ENCODE data around the gene MAD1L1. TPM values are rescaled to one million over a fixed set of nuclear protein-coding genes. Genes with fewer than 3 reads are reported as not detected.

Gene MAD1L1
- total and polyA plus RNA-seq, 4 donors = 29.3 to 44.1 (median 35.8) TPM

DNA sequence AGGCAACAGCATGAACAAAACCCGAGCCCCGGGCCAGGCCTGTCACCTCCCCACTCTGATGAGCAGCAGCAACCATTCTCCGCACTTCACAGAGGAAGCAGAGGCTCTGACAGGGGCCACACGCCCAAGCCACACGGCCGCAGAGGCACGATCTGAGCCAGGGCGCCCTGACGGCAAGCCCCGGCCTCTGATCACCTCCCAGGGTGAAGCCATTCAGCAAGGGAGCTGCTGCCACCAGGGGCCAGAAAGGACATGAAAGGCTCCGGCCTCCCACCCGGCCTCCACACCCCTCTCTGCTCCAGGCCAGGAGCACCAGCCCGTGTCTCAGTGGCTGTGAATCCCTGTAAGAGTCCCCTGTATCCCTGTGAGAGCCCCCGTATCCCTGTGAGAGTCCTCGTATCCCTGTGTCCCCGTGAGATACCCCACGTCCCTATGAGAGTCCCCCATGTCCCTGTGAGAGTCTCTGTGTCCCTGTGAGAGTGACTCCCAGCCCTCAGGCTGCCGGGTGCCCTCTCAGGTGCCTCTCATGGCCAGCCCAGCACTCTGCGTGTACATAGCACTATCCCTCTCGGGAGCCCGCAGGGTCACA, 187.8 kb downstream of the MAD1L1 start:
- Histone ChIP-seq H3K27me3 (ENCODE audit: control insufficient read depth, insufficient read depth, low read length) (no peaks in the 10 kb centered on the region), H3K9me3 (ENCODE audit: control insufficient read depth, insufficient read depth, low read length) (peaks cover 1% of the 10 kb centered on the region), H3K36me3 (ENCODE audit: control insufficient read depth, insufficient read depth, low read length) (peaks cover 43% of the 10 kb centered on the region), H3K4me1 (ENCODE audit: control insufficient read depth, insufficient read depth, low read length) (peaks cover 58% of the 10 kb centered on the region), H3K4me3 (ENCODE audit: low read depth, low read length) (no peak overlapping the region), H3K27ac (ENCODE audit: low read depth, low read length) (no peak overlapping the region)
- DNase-seq (ENCODE audit: low read depth in 4 of 6, low spot score in 6 of 6) = no peak
- 89% methylated on average over 21 of the region's 21 CpGs for WGBS (ENCODE audit: insufficient coverage)

DNA sequence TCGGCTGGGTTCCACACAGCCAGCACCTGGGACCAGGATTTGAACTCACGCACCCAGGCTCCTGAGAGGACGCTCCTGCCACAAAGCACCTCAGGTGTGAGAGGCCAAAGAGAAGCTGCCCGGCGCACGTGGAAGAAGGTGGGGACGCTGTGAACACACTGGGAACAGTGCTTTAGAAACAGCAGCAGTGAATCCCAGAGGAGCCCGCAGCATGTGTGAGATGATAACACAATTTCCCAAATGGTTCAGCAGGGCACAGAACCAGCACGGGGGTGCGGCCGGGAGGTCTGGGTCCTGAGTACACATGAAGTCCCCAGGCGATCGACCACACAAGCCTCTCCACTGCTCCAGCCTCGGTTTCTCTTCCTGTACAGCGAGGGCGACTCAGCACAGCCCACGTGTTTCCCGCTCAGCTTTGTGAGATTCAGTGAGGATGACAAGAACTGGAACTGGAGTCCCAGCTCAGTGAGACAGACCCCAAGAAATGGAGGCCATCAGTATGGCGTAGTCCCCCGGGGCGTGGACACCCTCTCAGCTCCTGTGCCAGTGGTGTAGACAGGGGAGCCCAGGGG, 188.3 kb downstream of the MAD1L1 start:
- Histone ChIP-seq H3K4me1 (ENCODE audit: control insufficient read depth, insufficient read depth, low read length) (peaks cover 53% of the 10 kb centered on the region), H3K36me3 (ENCODE audit: control insufficient read depth, insufficient read depth, low read length) (peaks cover 41% of the 10 kb centered on the region), H3K27ac (ENCODE audit: low read depth, low read length) (no peak overlapping the region), H3K27me3 (ENCODE audit: control insufficient read depth, insufficient read depth, low read length) (no peaks in the 10 kb centered on the region), H3K9me3 (ENCODE audit: control insufficient read depth, insufficient read depth, low read length) (peaks cover 1% of the 10 kb centered on the region), H3K4me3 (ENCODE audit: low read depth, low read length) (no peak overlapping the region)
- DNase-seq (ENCODE audit: low read depth in 4 of 6, low spot score in 6 of 6) = no peak
- WGBS (ENCODE audit: insufficient coverage) = 98% methylated on average over 21 of the region's 21 CpGs

DNA sequence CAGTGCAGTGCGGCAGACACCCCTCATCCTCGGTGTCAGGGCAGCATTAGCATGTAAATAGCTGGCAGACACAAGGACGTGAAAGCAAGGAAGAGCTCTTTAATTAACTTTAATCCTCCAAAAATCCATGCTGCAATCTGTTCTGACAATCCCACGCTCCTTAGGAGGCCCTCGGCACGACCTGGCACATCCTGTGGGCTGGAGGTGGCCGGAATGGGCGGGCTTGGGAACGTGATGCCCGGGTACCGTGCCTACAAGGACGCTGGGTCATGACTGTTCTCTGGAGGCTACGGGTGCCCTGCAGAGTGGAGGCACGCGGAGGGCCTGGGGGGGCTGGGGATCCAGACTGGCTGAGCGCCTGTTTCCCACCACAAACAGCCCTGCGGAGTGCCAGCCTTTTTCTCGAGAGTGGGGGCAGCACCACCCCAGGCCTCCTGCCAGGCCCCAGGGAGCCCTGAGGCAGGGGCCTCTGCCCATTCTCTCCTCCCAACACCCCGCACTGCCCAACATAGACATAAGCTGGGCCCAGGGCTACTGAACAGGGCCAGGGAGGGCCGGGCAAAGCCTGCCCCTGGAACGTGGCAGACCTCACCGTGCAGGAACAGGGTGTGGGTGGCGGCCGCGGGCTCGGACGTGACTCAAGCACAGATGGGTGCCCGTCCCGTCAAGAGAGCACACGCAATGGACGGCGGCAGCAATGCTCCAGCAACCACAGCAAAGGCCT, 189.3 kb downstream of the MAD1L1 start:
- Histone ChIP-seq H3K27me3 (ENCODE audit: control insufficient read depth, insufficient read depth, low read length) (no peaks in the 10 kb centered on the region), H3K9me3 (ENCODE audit: control insufficient read depth, insufficient read depth, low read length) (peaks cover 1% of the 10 kb centered on the region), H3K27ac (ENCODE audit: low read depth, low read length) (no peak overlapping the region), H3K4me1 (ENCODE audit: control insufficient read depth, insufficient read depth, low read length) (peaks cover 49% of the 10 kb centered on the region), H3K4me3 (ENCODE audit: low read depth, low read length) (no peak overlapping the region), H3K36me3 (ENCODE audit: control insufficient read depth, insufficient read depth, low read length) (peaks cover 37% of the 10 kb centered on the region)
- DNase-seq (ENCODE audit: low read depth in 4 of 6, low spot score in 6 of 6) = peak in 1 of 6 donors; percentile 23
- 88% methylated on average over 32 of the region's 32 CpGs for WGBS (ENCODE audit: insufficient coverage)

DNA sequence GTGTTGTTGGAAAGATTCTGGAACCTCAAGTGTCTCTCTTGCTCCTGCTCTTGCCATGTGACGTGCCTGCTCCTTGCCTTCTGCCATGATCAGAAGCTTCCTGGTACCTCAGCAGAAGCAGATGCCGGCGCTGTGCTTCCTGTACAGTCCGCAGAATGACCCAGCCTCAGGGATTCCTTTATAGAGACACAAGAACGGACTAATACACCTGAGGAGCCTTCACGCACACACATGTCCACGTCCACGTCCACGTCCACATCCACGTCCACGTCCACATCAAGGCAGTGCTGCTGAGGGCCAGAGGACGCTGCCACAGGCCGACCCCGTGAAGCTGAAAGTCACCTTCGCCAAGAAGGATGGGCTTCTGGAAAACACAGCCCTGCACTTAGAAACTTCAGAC, 190.1 kb downstream of the MAD1L1 start:
- no peaks in the 10 kb centered on the region for H3K27me3 ChIP-seq (ENCODE audit: control insufficient read depth, insufficient read depth, low read length)
- peaks cover 46% of the 10 kb centered on the region for H3K4me1 ChIP-seq (ENCODE audit: control insufficient read depth, insufficient read depth, low read length)
- WGBS (ENCODE audit: insufficient coverage) = 91% methylated on average over 15 of the region's 15 CpGs
- no peak for DNase-seq (ENCODE audit: low read depth in 4 of 6, low spot score in 6 of 6)
- H3K27ac ChIP-seq (ENCODE audit: low read depth, low read length) = no peak overlapping the region
- H3K36me3 ChIP-seq (ENCODE audit: control insufficient read depth, insufficient read depth, low read length) = peaks cover 37% of the 10 kb centered on the region
- peaks cover 1% of the 10 kb centered on the region for H3K9me3 ChIP-seq (ENCODE audit: control insufficient read depth, insufficient read depth, low read length)
- H3K4me3 ChIP-seq (ENCODE audit: low read depth, low read length) = no peak overlapping the region

- 87% methylated on average over 22 of the region's 26 CpGs for WGBS (ENCODE audit: insufficient coverage)
- Histone ChIP-seq H3K4me1 (ENCODE audit: control insufficient read depth, insufficient read depth, low read length) (peaks cover 44% of the 10 kb centered on the region), H3K4me3 (ENCODE audit: low read depth, low read length) (no peak overlapping the region), H3K27ac (ENCODE audit: low read depth, low read length) (no peak overlapping the region), H3K27me3 (ENCODE audit: control insufficient read depth, insufficient read depth, low read length) (no peaks in the 10 kb centered on the region), H3K9me3 (ENCODE audit: control insufficient read depth, insufficient read depth, low read length) (peaks cover 1% of the 10 kb centered on the region), H3K36me3 (ENCODE audit: control insufficient read depth, insufficient read depth, low read length) (peaks cover 37% of the 10 kb centered on the region)
- DNase-seq (ENCODE audit: low read depth in 4 of 6, low spot score in 6 of 6) = no peak
Measured at GRCh38 chr7:2041496-2042367, 191.0 kb downstream of the MAD1L1 start.

- WGBS (ENCODE audit: insufficient coverage) = 69% methylated on average over 6 of the region's 6 CpGs
- Histone ChIP-seq H3K27me3 (ENCODE audit: control insufficient read depth, insufficient read depth, low read length) (no peaks in the 10 kb centered on the region), H3K27ac (ENCODE audit: low read depth, low read length) (no peak overlapping the region), H3K4me3 (ENCODE audit: low read depth, low read length) (no peak overlapping the region), H3K4me1 (ENCODE audit: control insufficient read depth, insufficient read depth, low read length) (peaks cover 39% of the 10 kb centered on the region), H3K9me3 (ENCODE audit: control insufficient read depth, insufficient read depth, low read length) (peaks cover 1% of the 10 kb centered on the region), H3K36me3 (ENCODE audit: control insufficient read depth, insufficient read depth, low read length) (peaks cover 34% of the 10 kb centered on the region)
- no peak for DNase-seq (ENCODE audit: low read depth in 4 of 6, low spot score in 6 of 6)
Measured at GRCh38 chr7:2040893-2041270, 191.9 kb downstream of the MAD1L1 start.

GRCh38 chr7:2040201-2040892, 192.4 kb downstream of the MAD1L1 start:
- no peak for DNase-seq (ENCODE audit: low read depth in 4 of 6, low spot score in 6 of 6)
- Histone ChIP-seq H3K4me3 (ENCODE audit: low read depth, low read length) (no peak overlapping the region), H3K4me1 (ENCODE audit: control insufficient read depth, insufficient read depth, low read length) (peaks cover 35% of the 10 kb centered on the region), H3K9me3 (ENCODE audit: control insufficient read depth, insufficient read depth, low read length) (peaks cover 1% of the 10 kb centered on the region), H3K27ac (ENCODE audit: low read depth, low read length) (no peak overlapping the region), H3K27me3 (ENCODE audit: control insufficient read depth, insufficient read depth, low read length) (no peaks in the 10 kb centered on the region), H3K36me3 (ENCODE audit: control insufficient read depth, insufficient read depth, low read length) (peaks cover 32% of the 10 kb centered on the region)
- WGBS (ENCODE audit: insufficient coverage) = 94% methylated on average over 20 of the region's 22 CpGs

DNA sequence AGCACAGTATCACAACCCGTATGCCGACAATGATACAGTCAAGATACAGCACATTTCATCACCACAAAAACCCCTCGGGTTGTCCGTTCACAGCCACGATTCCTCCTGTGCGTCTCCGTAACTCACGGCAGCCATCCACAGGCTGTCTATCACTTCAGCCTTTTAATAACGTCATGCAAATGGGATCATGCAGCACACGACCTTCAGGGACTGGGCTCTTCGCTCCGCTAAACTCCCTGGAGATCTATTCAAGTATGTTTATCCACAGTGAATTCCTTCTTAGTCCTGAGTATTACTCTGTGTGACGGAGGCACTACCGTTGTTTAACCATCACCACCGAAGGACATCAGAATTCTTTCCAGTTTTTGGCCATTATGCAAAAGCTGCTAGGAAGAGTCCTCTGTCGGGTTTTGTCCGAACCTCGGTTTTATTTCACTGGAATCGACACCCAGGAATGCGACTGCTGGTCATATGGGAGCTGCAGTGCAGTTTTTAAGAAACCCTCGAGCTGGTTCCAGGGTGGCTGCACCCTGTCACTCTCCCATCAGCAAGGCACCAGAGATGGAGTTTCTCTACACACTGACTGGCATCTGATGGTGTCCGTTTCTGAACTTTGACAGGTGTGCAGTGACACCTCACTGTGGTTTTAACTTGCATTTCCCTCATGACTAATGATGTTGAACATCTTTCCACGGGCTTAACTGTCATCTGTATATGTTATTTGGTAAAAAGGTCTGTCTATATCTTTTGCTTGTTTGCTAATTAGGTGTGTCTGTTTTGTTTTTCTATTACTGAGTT, 193.6 kb downstream of the MAD1L1 start:
- no peaks in the 10 kb centered on the region for H3K27me3 ChIP-seq (ENCODE audit: control insufficient read depth, insufficient read depth, low read length)
- WGBS (ENCODE audit: insufficient coverage) = 70% methylated on average over 22 of the region's 23 CpGs
- H3K4me1 ChIP-seq (ENCODE audit: control insufficient read depth, insufficient read depth, low read length) = peaks cover 31% of the 10 kb centered on the region
- no peak overlapping the region for H3K27ac ChIP-seq (ENCODE audit: low read depth, low read length)
- H3K36me3 ChIP-seq (ENCODE audit: control insufficient read depth, insufficient read depth, low read length) = peaks cover 27% of the 10 kb centered on the region
- H3K4me3 ChIP-seq (ENCODE audit: low read depth, low read length) = no peak overlapping the region
- DNase-seq (ENCODE audit: low read depth in 4 of 6, low spot score in 6 of 6) = no peak
- peaks cover 1% of the 10 kb centered on the region for H3K9me3 ChIP-seq (ENCODE audit: control insufficient read depth, insufficient read depth, low read length)

All from spinal cord (tissue), 10 donors.